Gastrocnemius medialis (tissue), 4 donors: ENCODE data around the gene PURA. TPM values are rescaled to one million over a fixed set of nuclear protein-coding genes. Genes with fewer than 3 reads are reported as not detected.

Experiments used
- ATAC-seq, 2 donors: fragments of 150-250 bp; one replicate each; pipeline ENCODE4 v1.9.1; 2016
- DNase-seq, 2 donors: peaks; one replicate each; pipeline ENCODE4 v3.0.0-alpha.2; 2019
- H3K27ac ChIP-seq, 4 donors: fragments of 200-600 bp; sonication (generic); 1 replicate in 1 of 4; 2 replicates in 3 of 4; pipeline ENCODE4 v1.5.1; 2016 to 2018; ENCODE audit warnings: mild to moderate bottlenecking in 2 of 4, moderate library complexity in 1 of 4
- H3K27me3 ChIP-seq, 3 donors: fragments of 200-600 bp; sonication (generic) in 2 of 3; 1 replicate in 1 of 3; 2 replicates in 2 of 3; pipeline versions ENCODE4 v1.5.1 to v1.6.0; 2016 to 2019; ENCODE audit warnings: mild to moderate bottlenecking in 1 of 3, moderate library complexity in 1 of 3
- H3K36me3 ChIP-seq, 2 donors: fragments of 200-600 bp; sonication (generic) in 1 of 2; one replicate each; pipeline ENCODE4 v1.5.1; 2017 to 2018
- H3K4me1 ChIP-seq, 2 donors: fragments of 200-600 bp; sonication (generic) in 1 of 2; one replicate each; pipeline ENCODE4 v1.5.1; 2016 to 2017; ENCODE audit warnings: mild to moderate bottlenecking in 2 of 2
- H3K4me3 ChIP-seq, 4 donors: fragments of 200-600 bp; sonication (generic) in 3 of 4; 1 replicate in 1 of 4; 2 replicates in 3 of 4; pipeline ENCODE4 v1.5.1; 2016 to 2019; ENCODE audit warnings: mild to moderate bottlenecking in 2 of 4
- H3K9me3 ChIP-seq, 3 donors: fragments of 200-600 bp; sonication (generic) in 2 of 3; 1 replicate in 1 of 3; 2 replicates in 2 of 3; pipeline ENCODE4 v1.5.1; 2016 to 2019
- CTCF ChIP-seq, 5 experiments: fragments of 450-650 bp in 3 of 5; fragments of 200-600 bp in 2 of 5; sonication (generic) in 2 of 5; IDR thresholded peaks in 4 of 5; conservative IDR thresholded peaks in 1 of 5; 1 replicate in 4 of 5; 2 replicates in 1 of 5; pipeline ENCODE4 v1.5.1; 2016 to 2019; ENCODE audit warnings: antibody characterized with exemption in 5 of 5, mild to moderate bottlenecking in 3 of 5, moderate library complexity in 3 of 5
- POLR2A ChIP-seq, 2 donors: fragments of 450-650 bp; IDR thresholded peaks; one replicate each; pipeline ENCODE4 v1.6.1; 2017; ENCODE audit warnings: antibody characterized with exemption in 2 of 2, mild to moderate bottlenecking in 2 of 2, moderate library complexity in 2 of 2
- in situ Hi-C, 4 donors: fragments of 200-750 bp; cut with MboI; loops; one replicate each; pipeline versions ENCODE4 v1.15.0 to v1.8.0; 2017; ENCODE audit warnings: low sequenced_read_pairs in 4 of 4
- intact Hi-C: fragments of 100-400 bp; cut with DNase I; formaldehyde crosslinking; loops from one replicate; pipeline ENCODE4 v1.15.1; 2023; ENCODE audit warnings: low total_unique reads
- total RNA-seq, 4 donors: library from RNA; depleted of rRNA; stranded (reverse); fragments of >200 nt; gene quantifications; one replicate each; pipeline versions ENCODE4 v1.1.0 to v1.2.3, GENCODE V29; 2016

Gene PURA
- total RNA-seq, 4 donors from 2014 or later: 13.6 to 20.6 (median 16.5) TPM

GRCh38 chr5:140126315-140127012 is 12.6 kb downstream of the PURA start:
- Histone ChIP-seq H3K9me3 (no peaks in the 10 kb centered on the region), H3K4me1 (peaks cover 18 to 32% of the 10 kb centered on the region in 2 donors), H3K4me3 (no peak overlapping the region), H3K36me3 (no peaks in the 10 kb centered on the region), H3K27ac (no peak overlapping the region), H3K27me3 (no peaks in the 10 kb centered on the region)
- TF ChIP-seq POLR2A (IDR thresholded peaks at IDR 0.05): no peak
- TF ChIP-seq CTCF (IDR thresholded peaks at IDR 0.05 in 4 of 5, conservative IDR thresholded peaks at IDR 0.05 in 1 of 5): no peak
- ATAC-seq (no peak), DNase-seq (no peak)
- in situ Hi-C loops: no loop called here
- intact Hi-C loops: no loop called here

GRCh38 chr5:140128376-140128775 is 14.5 kb downstream of the PURA start:
- in situ Hi-C loops: no loop called here
- ATAC-seq (no peak), DNase-seq (no peak)
- no peaks in the 10 kb centered on the region for H3K27me3 ChIP-seq
- intact Hi-C loops: no loop called here
- H3K36me3 ChIP-seq: no peaks in the 10 kb centered on the region
- no peaks in the 10 kb centered on the region for H3K9me3 ChIP-seq
- no peak overlapping the region for H3K27ac ChIP-seq
- H3K4me3 ChIP-seq: no peak overlapping the region
- no peak for TF ChIP-seq POLR2A (IDR thresholded peaks at IDR 0.05)
- no peak for TF ChIP-seq CTCF (IDR thresholded peaks at IDR 0.05 in 4 of 5, conservative IDR thresholded peaks at IDR 0.05 in 1 of 5)
- H3K4me1 ChIP-seq: peaks cover 33 to 36% of the 10 kb centered on the region in 2 donors

GRCh38 chr5:140130949-140131733 is 17.2 kb downstream of the PURA start:
- H3K27ac ChIP-seq: no peak overlapping the region
- intact Hi-C loops: no loop called here
- in situ Hi-C loops: loop anchor here in 1 of 4 donors (10.0 kb wide), 1 partner anchor 46 kb away; no protein-coding TSS in a partner anchor

GRCh38 chr5:140131967-140132409 is 18.1 kb downstream of the PURA start:
- intact Hi-C loops: no loop called here
- TF ChIP-seq POLR2A (IDR thresholded peaks at IDR 0.05) (no peak), CTCF (IDR thresholded peaks at IDR 0.05 in 4 of 5, conservative IDR thresholded peaks at IDR 0.05 in 1 of 5) (no peak)
- no peak overlapping the region for H3K4me3 ChIP-seq
- H3K9me3 ChIP-seq: no peaks in the 10 kb centered on the region
- H3K4me1 ChIP-seq: peaks cover 26 to 28% of the 10 kb centered on the region in 2 donors
- peak in 1 of 2 donors; percentile 19 for ATAC-seq
- H3K27ac ChIP-seq: peak overlapping the region in 1 of 4 donors; percentile 3
- in situ Hi-C loops: loop anchor here in 1 of 4 donors (10.0 kb wide), 1 partner anchor 47 kb away; no protein-coding TSS in a partner anchor
- H3K36me3 ChIP-seq: no peaks in the 10 kb centered on the region
- no peaks in the 10 kb centered on the region for H3K27me3 ChIP-seq
- DNase-seq: no peak

More at GRCh38 chr5:140130949-140131733, 17.2 kb downstream of the PURA start:
- H3K27me3 ChIP-seq: no peaks in the 10 kb centered on the region
- TF ChIP-seq CTCF (IDR thresholded peaks at IDR 0.05 in 4 of 5, conservative IDR thresholded peaks at IDR 0.05 in 1 of 5): no peak
- TF ChIP-seq POLR2A (IDR thresholded peaks at IDR 0.05): no peak
- no peak for DNase-seq
- H3K4me1 ChIP-seq: peaks cover 22 to 34% of the 10 kb centered on the region in 2 donors
- no peaks in the 10 kb centered on the region for H3K36me3 ChIP-seq
- ATAC-seq: no peak
- H3K9me3 ChIP-seq: no peaks in the 10 kb centered on the region
- H3K4me3 ChIP-seq: no peak overlapping the region
